ENCODE measurements around the gene ENTREP1.

Gene ENTREP1

DNA sequence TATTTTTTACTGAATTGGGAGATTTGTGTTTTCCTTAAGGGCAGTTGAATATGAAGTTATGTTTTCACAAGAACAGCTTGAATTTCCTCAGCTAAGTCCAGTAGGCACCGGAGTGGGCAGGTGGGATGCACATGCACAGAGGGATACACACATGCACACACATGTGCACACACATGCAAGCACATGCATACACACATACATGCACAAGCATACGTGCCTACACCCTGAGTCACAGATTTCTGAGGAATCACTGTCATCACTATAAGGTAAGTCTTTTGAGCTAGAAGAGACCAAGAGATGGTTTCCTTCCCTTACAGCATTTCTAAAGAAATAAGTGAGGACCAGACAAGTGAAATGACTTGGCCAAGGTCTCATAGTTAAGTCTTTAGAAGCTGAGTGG lies 8.7 kb downstream of the ENTREP1 start:
- Mint-ChIP-seq H3K4me3 (no peak overlapping the region), H3K27me3 (peaks cover 20% of the 10 kb centered on the region)

DNA sequence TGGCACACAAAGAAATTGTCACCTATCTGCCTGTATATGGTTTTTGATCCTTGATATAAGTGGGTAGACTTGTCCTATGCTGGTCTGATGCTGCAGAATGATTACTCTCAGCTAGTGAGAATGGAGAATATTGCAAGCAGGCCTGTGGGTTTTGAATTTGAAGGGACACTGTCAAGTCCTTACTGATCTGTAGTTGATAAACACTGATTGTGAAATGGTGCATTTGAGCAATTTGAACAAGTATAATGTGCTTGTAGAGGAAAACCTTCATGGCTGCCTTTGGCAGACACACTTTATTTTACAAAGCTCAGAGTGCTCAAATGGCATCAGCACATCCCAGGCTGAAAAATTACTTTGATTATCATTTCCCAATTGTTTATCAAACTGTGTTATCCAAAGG lies 9.3 kb downstream of the ENTREP1 start:
- Mint-ChIP-seq H3K27me3 (peaks cover 17% of the 10 kb centered on the region), H3K4me3 (no peak overlapping the region), H3K9me3 (no peaks in the 10 kb centered on the region), H3K36me3 (ENCODE audit: low read depth) (no peaks in the 10 kb centered on the region), H3K27ac (no peak overlapping the region), H3K4me1 (ENCODE audit: low read depth) (no peaks in the 10 kb centered on the region)
- DNase-seq: no peak

More for the DNA sequence above, 8.7 kb downstream of the ENTREP1 start:
- H3K36me3 Mint-ChIP-seq (ENCODE audit: low read depth): no peaks in the 10 kb centered on the region
- H3K9me3 Mint-ChIP-seq: no peaks in the 10 kb centered on the region
- H3K4me1 Mint-ChIP-seq (ENCODE audit: low read depth): no peaks in the 10 kb centered on the region
- H3K27ac Mint-ChIP-seq: no peak overlapping the region
- no peak for DNase-seq

DNA sequence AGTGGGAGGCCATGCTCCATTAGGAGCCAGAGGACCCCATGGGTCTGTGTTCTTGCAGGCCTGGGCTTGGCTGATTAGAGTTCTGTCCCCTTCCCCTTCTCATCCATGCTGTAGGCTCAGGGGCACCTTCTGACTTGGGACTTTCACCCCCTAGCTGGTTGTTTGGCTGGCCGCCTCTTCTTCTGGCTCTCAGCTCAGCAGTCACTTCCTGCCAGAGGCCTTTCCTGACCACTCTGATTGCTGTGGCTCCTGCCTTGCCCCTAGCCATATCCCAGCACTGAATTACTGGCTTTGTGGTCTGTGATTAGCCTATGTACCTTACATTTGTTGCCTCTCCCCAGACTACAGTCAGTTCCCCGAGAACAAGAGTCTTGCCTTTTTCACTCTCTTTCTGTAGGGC lies 14.6 kb downstream of the ENTREP1 start:
- no peaks in the 10 kb centered on the region for H3K4me1 Mint-ChIP-seq (ENCODE audit: low read depth)
- no peaks in the 10 kb centered on the region for H3K9me3 Mint-ChIP-seq
- H3K4me3 Mint-ChIP-seq: no peak overlapping the region
- peaks cover 10% of the 10 kb centered on the region for H3K27me3 Mint-ChIP-seq
- no peaks in the 10 kb centered on the region for H3K36me3 Mint-ChIP-seq (ENCODE audit: low read depth)
- no peak for DNase-seq
- no peak overlapping the region for H3K27ac Mint-ChIP-seq

DNA sequence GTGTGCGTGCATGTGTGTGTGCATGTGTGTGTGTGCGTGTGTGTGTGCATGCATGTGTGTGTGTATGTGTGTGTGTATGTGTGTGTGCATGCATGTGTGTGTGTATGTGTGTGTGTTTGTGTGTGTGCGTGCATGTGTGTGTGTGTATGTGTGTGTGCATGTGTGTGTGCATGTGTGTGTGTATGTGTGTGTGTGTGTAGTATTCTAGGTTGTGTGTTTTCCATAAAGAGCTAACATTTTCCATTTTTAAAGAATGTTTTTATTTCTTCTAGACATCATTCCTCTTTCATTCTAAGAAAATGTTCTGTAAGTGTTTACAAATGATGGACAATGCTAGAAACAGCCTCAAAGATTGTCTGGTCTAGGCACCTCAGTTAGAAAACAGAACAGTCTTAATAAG lies 15.6 kb downstream of the ENTREP1 start:
- no peaks in the 10 kb centered on the region for H3K9me3 Mint-ChIP-seq
- no peak overlapping the region for H3K27ac Mint-ChIP-seq
- no peak for DNase-seq
- no peak overlapping the region for H3K4me3 Mint-ChIP-seq
- peaks cover 10% of the 10 kb centered on the region for H3K27me3 Mint-ChIP-seq
- H3K36me3 Mint-ChIP-seq (ENCODE audit: low read depth): no peaks in the 10 kb centered on the region
- H3K4me1 Mint-ChIP-seq (ENCODE audit: low read depth): no peaks in the 10 kb centered on the region

DNA sequence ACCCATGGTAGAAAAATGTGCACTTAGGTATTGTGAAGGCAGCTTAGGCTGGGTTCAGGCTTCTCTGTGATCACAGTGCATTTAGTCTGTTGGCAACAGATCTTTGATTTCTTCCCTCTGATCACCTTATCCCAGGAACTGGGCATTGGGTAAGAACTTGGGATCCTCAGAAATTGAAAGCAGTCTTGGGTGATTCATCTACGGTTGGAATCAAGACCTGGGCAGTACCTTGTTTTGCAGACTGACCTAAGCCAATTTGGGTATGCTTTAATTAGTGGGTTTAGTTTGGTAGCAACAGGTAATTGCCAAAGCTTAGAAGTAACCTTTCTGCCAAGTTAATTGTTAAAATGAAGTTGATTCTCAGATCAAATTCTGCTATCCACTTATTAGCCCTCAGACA lies 17.8 kb downstream of the ENTREP1 start:
- H3K27me3 Mint-ChIP-seq: peaks cover 14% of the 10 kb centered on the region
- DNase-seq: no peak
- H3K4me3 Mint-ChIP-seq: no peak overlapping the region
- no peaks in the 10 kb centered on the region for H3K36me3 Mint-ChIP-seq (ENCODE audit: low read depth)
- H3K9me3 Mint-ChIP-seq: no peaks in the 10 kb centered on the region
- H3K4me1 Mint-ChIP-seq (ENCODE audit: low read depth): no peaks in the 10 kb centered on the region
- H3K27ac Mint-ChIP-seq: no peak overlapping the region

DNA sequence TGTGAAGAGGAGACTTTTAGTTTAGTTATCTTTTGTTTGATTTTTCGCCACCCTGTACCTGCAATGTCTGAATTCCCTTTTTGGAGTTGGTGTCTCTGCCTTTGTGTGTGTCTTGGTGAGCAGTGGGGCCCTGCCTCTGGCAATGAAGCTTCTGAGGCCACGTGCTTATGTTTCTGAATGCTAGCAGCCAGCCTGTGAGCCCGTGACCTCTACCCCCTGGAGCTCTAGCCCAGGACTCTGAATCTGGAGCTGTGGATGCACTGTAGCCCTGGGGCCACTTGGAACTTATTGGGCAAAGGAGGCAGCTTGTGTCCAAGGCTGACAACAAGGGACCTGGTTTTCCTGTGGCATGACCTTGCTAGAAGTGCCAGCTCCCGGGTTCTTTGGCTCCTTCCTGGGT lies 19.4 kb downstream of the ENTREP1 start:
- no peaks in the 10 kb centered on the region for H3K36me3 Mint-ChIP-seq (ENCODE audit: low read depth)
- H3K9me3 Mint-ChIP-seq: no peaks in the 10 kb centered on the region
- no peak overlapping the region for H3K27ac Mint-ChIP-seq
- H3K27me3 Mint-ChIP-seq: peaks cover 18% of the 10 kb centered on the region
- DNase-seq: no peak
- no peak overlapping the region for H3K4me3 Mint-ChIP-seq
- H3K4me1 Mint-ChIP-seq (ENCODE audit: low read depth): no peaks in the 10 kb centered on the region

DNA sequence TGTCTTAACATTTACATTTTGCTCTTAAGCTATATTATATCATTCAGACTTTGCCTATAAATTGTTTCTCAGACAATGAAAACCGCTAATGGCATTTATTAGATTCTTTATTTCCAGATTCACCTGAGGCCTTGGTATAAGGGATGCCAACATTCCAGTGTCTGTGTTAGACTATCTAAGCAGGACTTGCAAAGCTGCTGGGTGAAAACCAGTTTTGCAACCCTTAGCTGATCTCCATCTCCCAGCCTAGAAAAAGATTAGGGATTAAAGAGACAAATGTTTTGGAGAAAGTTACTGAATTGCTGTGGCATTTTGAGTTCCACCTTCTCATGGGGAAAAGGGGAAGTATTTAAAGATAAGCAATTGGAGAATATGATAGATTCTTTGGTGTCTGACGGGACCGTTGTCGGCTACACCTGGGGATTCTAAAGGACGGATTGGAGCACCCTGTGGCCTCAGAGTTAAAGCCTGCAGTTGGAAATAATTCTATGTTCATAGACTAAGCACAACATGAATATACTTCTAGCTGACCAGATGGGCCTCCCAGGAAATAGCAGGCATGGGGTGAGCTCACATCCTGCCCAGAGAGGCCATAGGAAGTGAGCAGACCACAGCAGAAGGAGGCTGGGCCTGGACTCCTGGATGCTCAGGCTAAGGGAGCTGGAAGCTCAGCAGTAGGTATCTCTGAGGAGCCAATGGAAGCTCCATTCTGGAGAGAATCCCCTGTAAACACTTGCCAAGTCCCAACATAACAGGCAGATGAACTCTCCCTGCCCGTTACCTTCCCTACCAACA lies 21.8 kb downstream of the ENTREP1 start:
- DNase-seq: no peak
- H3K27me3 Mint-ChIP-seq: peaks cover 18% of the 10 kb centered on the region
- no peaks in the 10 kb centered on the region for H3K4me1 Mint-ChIP-seq (ENCODE audit: low read depth)
- no peaks in the 10 kb centered on the region for H3K9me3 Mint-ChIP-seq
- no peak overlapping the region for H3K27ac Mint-ChIP-seq
- no peaks in the 10 kb centered on the region for H3K36me3 Mint-ChIP-seq (ENCODE audit: low read depth)
- no peak overlapping the region for H3K4me3 Mint-ChIP-seq

DNA sequence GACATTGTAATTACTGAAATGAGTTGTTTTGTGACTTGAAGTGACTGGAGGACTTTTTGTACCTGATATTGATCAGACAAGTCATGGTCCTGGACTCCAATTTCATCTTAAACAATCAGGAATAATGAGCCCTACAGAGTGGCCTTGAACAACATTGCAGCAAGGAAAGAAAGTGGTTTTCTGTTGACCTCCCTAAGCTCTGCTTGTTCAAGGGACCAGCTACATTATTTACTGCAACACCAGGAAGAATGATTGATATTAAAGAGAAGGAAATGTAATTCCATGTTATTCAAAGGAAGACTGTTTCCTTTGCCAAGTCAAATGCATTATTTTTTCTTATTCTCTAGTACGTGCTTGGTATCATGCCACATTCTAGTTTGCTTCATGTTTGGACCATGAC lies 22.6 kb downstream of the ENTREP1 start:
- H3K27me3 Mint-ChIP-seq: peaks cover 18% of the 10 kb centered on the region
- no peaks in the 10 kb centered on the region for H3K36me3 Mint-ChIP-seq (ENCODE audit: low read depth)
- no peaks in the 10 kb centered on the region for H3K4me1 Mint-ChIP-seq (ENCODE audit: low read depth)
- no peaks in the 10 kb centered on the region for H3K9me3 Mint-ChIP-seq
- DNase-seq: no peak
- no peak overlapping the region for H3K4me3 Mint-ChIP-seq
- no peak overlapping the region for H3K27ac Mint-ChIP-seq

DNA sequence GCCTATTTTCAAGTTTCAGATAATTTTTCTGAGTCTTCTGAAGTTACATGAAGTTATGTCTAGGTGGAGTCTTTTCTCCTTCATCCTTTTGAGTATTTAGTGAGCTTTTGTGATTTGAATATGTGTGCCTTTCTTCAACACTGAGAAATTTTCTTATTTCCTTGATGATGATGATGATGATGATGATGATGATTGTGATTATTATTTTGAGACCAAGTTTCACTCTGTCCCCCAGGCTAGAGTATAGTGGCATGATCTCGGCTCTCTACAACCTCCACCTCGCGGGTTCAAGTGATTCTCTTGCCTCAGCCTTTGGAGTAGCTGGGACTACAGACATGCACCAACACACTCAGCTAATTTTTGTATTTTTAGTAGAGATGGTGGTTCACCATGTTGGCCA lies 26.2 kb downstream of the ENTREP1 start:
- DNase-seq: no peak
- no peak overlapping the region for H3K4me3 Mint-ChIP-seq
- no peaks in the 10 kb centered on the region for H3K9me3 Mint-ChIP-seq
- no peak overlapping the region for H3K27ac Mint-ChIP-seq
- H3K27me3 Mint-ChIP-seq: peaks cover 21% of the 10 kb centered on the region
- no peaks in the 10 kb centered on the region for H3K36me3 Mint-ChIP-seq (ENCODE audit: low read depth)
- no peaks in the 10 kb centered on the region for H3K4me1 Mint-ChIP-seq (ENCODE audit: low read depth)

DNA sequence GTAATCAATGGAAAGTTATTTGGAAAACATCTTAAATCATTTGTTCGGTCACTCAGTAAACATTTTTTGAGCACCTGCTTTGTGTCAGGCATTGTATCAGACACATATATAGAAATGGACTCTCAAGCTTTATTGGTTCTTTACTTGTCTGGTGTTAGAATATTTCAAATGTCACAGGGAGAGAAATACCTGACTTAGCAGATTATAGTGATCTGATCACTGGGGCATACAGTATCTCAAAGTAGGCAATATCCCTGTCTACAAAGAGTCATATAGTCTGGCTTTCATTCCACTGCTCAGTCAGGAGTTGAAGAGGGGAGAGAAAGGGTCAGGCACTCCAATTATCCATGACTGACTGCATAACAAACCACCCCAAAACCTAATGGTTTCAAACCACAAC lies 30.2 kb downstream of the ENTREP1 start:
- H3K4me3 Mint-ChIP-seq: no peak overlapping the region
- DNase-seq: no peak

DNA sequence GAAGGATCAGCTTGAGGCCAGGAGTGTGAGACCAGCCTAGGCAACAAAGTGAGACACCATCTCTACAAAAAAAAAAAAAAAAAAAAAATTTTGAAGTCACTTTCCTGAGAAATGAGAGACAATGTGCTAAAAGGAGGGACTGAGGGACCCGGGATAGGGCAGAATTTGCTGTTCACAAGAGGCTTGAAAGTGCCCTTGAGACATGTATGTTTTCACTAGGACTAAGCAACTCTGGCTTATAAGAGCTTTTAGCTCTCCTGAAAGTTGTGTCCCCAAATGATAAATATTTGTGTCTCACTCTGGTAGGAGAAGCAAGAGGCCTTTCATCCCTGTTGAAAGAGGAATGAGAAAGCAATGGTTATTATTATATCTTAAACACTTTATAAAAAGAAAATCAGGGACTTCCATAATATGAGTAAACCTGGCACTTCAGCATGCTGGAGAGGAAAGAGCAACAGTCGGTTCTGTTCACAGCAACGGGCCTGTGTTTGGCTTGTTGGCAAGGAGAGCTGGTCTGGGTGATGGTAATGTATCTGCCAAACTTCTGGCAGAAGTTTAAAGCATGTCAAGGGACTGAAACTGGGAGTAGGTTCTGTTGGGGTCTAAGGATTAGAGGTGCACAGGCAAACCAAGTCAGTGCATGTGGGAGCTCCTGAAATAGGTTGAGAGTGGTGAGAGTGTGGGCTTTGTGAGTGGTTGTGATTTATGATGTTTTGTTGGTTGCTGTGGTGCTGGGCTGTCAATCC lies 32.2 kb downstream of the ENTREP1 start:
- H3K27ac Mint-ChIP-seq: no peak overlapping the region

More for the DNA sequence above, 30.2 kb downstream of the ENTREP1 start:
- H3K27ac Mint-ChIP-seq: no peak overlapping the region
- H3K9me3 Mint-ChIP-seq: no peaks in the 10 kb centered on the region
- H3K4me1 Mint-ChIP-seq (ENCODE audit: low read depth): no peaks in the 10 kb centered on the region
- peaks cover 18% of the 10 kb centered on the region for H3K27me3 Mint-ChIP-seq
- no peaks in the 10 kb centered on the region for H3K36me3 Mint-ChIP-seq (ENCODE audit: low read depth)

DNA sequence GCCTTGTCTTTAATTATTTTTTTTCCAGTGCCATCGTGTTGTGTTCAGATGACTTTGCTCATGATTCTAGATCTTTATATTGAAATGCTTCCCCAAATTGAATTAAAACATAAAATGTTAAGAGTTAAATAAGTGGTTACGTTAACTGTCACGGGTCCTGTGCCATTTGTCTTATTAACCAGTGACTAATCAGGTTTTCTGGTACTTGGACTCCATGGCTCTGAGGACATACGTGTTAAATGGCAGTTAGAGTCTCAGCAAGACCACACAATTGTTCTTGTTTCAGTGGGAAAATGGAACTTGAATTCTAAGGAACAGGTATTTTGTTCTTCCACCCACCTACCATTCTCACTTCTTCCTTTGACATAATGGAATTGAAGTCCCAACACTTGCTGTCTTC lies 32.8 kb downstream of the ENTREP1 start:
- DNase-seq: no peak
- Mint-ChIP-seq H3K4me1 (ENCODE audit: low read depth) (no peaks in the 10 kb centered on the region), H3K36me3 (ENCODE audit: low read depth) (no peaks in the 10 kb centered on the region), H3K27ac (no peak overlapping the region), H3K9me3 (no peaks in the 10 kb centered on the region), H3K4me3 (no peak overlapping the region), H3K27me3 (peaks cover 18% of the 10 kb centered on the region)

More for the DNA sequence above, 32.2 kb downstream of the ENTREP1 start:
- no peaks in the 10 kb centered on the region for H3K4me1 Mint-ChIP-seq (ENCODE audit: low read depth)
- H3K4me3 Mint-ChIP-seq: no peak overlapping the region
- peaks cover 18% of the 10 kb centered on the region for H3K27me3 Mint-ChIP-seq
- H3K9me3 Mint-ChIP-seq: no peaks in the 10 kb centered on the region
- no peak for DNase-seq
- no peaks in the 10 kb centered on the region for H3K36me3 Mint-ChIP-seq (ENCODE audit: low read depth)

DNA sequence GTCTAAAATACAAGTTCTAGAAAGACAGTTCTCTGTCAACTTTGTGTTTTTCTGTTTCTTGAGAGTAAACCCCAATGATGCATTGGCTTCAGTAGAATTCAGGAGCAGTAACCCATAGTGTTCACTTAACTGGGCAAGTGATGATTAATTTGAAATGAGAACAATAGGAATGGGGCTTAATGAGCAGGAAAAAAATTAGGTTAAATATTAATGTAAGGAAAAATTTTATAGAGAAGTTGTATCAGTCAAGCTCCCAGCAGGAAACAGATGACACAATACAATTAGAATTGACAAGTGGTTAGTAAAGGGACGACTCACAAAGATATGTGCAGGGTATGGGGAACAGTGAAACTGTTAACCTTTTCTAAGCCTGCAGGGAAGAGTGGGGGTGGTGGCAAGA lies 38.2 kb downstream of the ENTREP1 start:
- H3K4me3 Mint-ChIP-seq: no peak overlapping the region

DNA sequence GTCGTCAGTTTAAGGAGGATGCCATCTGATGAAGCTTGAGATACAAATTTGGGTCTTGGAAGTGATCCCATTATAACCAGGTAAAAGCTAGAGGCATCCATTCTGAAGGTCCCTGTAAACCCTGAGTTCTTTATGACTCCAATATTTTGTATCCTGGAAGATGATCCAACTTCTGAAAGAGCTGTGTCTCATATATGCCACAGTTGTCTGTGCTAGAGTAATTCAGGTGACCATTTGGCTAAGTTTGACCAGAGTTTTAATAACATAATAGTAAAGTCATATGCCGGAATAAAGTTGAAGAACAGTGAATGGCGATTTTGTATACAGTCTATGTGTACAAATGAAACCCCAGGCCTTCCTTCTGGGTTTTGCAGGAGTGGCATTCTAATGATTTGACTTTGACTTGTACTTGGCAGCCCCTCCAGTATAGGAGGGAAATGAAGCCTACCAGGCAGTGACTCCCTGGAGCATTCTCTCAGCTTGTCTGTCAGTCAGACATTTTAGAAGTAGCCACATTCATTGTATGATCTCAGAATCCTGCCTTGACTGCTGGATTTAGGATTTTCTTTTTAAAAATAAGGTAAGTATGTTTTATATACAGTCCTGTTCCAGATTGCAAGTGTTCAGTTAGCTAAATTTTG lies 39.6 kb downstream of the ENTREP1 start:
- Mint-ChIP-seq H3K27me3 (peaks cover 14% of the 10 kb centered on the region), H3K4me3 (no peak overlapping the region), H3K36me3 (ENCODE audit: low read depth) (no peaks in the 10 kb centered on the region), H3K27ac (no peak overlapping the region), H3K9me3 (no peaks in the 10 kb centered on the region), H3K4me1 (ENCODE audit: low read depth) (no peaks in the 10 kb centered on the region)
- no peak for DNase-seq

More for the DNA sequence above, 38.2 kb downstream of the ENTREP1 start:
- Mint-ChIP-seq H3K9me3 (no peaks in the 10 kb centered on the region), H3K4me1 (ENCODE audit: low read depth) (no peaks in the 10 kb centered on the region), H3K36me3 (ENCODE audit: low read depth) (no peaks in the 10 kb centered on the region), H3K27me3 (peaks cover 7% of the 10 kb centered on the region), H3K27ac (no peak overlapping the region)
- DNase-seq: no peak

DNA sequence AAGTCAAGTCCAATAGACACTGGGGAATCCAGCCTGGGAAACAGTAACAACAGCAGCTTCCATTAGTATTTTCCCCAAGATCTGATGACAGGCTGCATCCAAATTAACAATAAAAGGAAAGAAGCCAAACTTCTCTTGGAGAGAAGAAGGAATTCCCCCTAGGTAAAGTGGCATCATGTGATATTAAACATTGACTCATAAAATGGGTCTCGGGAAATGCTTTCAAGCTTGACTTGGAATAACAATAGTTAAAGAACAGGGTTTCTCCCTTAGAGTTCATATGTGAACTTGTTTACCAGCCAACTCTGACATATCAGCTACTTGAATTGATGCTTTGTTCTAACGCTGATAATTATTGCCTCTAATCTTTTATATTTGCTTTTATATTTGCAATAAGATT lies 45.4 kb downstream of the ENTREP1 start:
- Mint-ChIP-seq H3K4me1 (ENCODE audit: low read depth) (no peaks in the 10 kb centered on the region), H3K4me3 (no peak overlapping the region), H3K36me3 (ENCODE audit: low read depth) (no peaks in the 10 kb centered on the region), H3K27ac (no peak overlapping the region), H3K27me3 (peaks cover 21% of the 10 kb centered on the region), H3K9me3 (no peaks in the 10 kb centered on the region)
- DNase-seq: no peak

Measured in activated T-cell treated with anti-CD3 and anti-CD28 coated beads, Interleukin-2, amount 50 U/mL, for 24 hours (primary cell).